Endometrium (tissue), 2 donors: ENCODE measurements around the gene MXI1.
"Not testable (repeated sequence)": the region's sequence is repeated elsewhere in the genome, so short reads cannot be mapped to it uniquely, and the experiment has no call there.

Experiments used
- FAIRE-seq: peaks from 2 replicates; lab custom pipeline; 2012; peaks lifted over from hg19 to GRCh38; lab: Jason Lieb, UNC
- donor health status: control.
- donor health status: control.

Gene MXI1

DNA sequence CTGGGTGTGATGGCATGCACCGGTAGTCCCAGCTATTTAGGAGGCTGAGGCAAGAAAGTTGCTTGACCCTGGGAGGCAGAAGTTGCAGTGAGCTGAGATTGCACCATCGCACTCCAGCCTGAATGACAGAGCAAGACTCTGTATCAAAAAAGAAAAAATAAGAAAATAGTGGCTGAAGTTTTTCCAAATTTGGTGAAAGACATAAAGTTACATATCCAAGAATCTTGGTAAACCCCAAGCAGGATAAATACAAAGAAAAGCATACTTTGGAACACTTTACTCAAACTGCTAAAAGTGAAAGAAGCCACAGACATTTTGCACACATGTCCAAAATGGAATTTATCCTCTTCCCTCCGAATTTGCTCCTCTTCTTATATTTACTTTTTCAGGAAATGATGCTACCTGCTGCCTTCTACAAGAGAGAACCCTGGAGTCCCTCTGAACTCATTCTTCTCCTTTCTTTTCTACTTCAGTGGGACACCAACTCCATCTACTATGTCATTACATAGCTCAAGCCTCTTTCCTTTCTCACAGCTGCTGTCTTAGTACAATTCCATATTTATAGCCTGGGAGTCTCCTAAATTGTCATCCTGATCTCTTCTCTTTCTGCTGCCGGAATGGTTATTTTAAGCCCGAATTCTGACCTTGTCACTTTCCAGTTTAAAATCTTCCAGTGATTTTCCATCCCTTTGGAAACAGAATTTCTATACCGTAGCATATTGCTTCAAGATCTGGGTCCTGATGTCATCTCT lies 114.6 kb downstream of the MXI1 start:
- no peak for FAIRE-seq

DNA sequence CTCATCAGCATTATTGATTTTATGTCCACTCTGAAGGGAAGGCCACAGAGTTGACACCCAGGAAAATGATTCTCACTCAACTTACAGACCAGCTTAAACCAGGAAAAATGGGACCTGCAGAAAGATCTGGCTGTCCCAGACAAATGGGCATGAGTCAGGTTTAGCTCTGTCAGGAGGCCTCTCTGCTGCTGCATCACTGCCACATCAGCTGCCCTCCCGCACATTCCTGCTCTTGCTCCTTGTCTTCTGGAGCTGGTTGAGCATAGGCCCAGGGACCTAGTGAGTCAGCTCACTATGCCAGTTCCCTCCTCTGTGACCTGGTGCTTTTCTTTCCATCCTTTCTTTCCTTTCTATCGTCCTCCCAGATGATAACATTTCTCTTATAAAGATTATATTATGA lies 116.1 kb downstream of the MXI1 start:
- no peak for FAIRE-seq

DNA sequence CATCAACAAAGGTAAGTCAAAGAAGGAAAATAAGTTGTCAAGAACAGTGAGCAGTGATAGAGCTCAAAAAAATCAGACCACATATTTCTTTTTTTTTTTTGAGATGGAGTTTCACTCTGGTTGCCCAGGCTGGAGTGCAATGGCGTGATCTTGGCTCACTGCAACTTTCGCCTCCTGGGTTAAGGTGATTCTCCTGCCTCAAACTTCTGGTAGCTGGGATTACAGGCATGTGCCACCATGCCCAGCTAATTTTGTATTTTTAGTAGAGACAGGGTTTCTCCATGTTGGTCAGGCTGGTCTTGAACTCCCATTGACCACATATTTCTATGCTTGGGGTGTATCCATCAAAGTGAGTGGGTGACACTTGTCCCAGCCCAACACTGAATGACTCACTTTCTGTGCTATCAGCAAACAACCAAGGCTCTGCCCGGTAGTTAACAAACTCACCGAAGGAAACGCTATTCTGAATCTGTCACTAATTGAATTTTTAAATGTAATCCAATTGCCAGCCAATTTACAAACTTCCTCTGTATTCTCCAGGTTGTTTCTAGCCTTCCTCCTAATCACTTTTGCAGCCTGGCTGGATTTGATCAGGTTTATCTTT lies 116.9 kb downstream of the MXI1 start:
- no peak for FAIRE-seq

DNA sequence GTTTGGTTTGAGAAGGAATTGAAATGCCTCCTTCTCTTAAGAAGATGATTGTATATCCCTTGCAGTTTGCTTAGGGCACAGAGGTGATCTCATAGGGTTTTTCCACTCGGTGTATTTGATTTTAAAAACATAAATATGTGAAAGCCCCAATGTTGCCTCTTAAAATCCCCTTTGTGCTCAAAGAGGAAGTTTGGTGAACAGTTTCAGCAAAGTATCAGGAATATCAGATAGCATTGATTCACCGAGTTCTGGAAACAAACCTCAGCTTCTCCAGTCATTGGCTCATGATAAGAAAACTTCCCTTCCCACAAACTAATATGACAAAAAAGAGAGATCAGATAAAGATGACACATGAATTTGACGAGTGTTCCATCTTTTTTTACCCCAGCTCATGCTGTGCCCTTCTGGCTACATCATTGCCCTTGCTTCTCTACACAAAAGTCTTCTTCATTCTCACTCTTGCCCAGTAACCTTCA lies 117.4 kb downstream of the MXI1 start:
- FAIRE-seq = no peak

DNA sequence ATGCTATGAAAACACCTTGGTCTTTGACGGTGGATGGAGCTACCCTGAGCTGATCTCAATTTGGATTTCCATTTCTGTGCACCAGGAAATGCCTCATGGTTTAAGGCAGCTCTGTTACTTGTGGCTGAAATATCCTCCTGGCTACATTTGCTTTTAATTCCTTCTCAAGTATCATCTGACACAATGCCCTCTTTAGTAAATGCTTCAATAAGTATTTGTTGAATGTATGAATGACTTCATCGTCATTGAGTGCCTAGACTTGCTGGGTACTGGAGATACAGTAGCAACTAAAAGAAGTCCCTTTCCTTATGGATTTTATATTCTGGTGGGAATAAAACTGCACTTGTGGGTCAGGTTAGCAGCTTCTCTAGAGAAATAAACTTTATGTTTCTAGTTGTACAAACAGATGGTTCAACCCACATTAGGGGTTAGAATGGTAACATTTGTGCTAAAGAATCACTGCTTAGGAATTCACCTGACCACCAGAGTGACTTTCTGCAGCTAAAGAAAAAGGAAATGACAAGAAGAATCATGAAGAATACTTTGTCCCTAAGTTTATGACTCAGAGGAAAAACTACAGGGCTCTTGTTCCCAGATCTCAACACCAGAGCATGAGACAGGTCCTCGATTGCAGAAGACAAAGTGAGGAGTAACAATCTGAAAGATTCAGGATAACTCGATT lies 119.1 kb downstream of the MXI1 start:
- FAIRE-seq = no peak

DNA sequence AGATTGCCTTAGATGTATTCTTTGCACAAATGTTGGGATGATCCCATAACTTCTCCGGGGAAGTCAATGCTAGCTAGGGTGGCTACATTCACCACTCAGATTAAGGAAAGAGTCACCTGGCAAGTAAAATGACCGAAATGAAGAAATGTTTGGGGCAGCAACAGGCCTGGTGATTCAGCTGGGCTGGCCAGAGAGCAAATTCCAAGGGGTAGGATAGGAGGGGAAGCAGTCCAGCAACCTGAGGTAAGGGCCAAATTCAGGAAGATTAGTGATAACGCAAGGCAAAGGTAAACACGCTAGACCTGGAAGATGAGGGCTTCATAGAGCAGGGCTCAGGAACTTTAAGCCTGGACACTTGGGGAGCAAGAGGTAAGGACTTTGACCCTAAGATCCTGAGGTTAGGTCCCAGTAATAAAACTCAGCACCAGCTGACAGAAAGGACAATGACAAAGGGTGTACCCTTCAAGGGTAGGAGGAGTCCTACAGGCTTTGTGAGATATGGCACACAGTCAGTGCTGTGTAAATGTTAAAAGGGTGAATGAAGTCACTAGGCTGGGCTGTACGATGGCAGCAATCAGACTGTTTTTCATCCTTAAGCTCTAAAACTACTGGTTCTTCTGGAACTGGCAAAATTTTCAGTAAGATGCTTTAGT lies 120.0 kb downstream of the MXI1 start:
- no peak for FAIRE-seq

DNA sequence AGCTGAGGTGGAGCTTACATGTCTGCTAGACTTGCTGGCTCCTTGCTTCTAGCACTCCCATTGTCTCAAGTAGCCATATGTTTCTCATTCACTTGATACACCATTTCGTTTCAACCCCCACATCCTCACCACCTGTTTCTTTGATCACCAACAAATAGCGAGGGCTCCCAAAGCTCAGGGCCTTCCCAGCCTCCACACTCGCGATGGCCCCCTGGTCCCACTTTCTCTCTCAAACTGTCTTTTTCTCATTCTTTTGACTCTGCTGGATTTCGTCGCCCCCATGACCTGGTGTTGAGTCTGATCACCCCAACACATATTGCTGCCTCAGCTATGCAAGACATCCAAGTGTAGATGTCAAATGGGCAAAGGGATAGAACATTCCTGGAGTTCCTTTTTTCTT lies 123.3 kb downstream of the MXI1 start:
- no peak for FAIRE-seq

DNA sequence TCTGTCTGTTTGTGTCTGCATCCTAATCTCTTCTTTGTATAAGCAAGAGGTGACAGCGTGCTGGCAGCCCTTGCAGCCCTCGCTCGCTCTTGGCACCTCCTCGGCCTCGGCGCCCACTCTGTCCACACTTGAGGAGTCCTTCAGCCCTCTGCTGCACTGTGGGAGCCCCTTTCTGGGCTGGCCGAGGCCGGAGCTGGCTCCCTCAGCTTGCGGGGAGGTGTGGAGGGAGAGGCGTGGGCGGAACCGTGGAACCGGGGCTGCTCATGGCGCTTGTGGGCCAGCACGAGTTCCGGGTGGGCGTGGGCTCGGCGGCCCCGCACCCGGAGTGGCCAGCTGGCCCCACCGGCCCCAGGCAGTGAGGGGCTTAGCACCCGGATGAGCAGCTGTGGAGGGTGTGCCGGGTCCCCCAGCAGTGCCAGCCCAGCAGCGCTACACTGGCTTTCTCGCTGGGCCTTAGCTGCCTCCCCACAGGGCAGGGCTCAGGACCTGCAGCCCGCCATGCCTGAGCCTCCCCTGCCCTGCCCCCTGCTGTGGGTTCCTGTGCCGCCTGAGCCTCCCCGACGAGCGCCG lies 123.9 kb downstream of the MXI1 start:
- not testable (repeated sequence) for FAIRE-seq

DNA sequence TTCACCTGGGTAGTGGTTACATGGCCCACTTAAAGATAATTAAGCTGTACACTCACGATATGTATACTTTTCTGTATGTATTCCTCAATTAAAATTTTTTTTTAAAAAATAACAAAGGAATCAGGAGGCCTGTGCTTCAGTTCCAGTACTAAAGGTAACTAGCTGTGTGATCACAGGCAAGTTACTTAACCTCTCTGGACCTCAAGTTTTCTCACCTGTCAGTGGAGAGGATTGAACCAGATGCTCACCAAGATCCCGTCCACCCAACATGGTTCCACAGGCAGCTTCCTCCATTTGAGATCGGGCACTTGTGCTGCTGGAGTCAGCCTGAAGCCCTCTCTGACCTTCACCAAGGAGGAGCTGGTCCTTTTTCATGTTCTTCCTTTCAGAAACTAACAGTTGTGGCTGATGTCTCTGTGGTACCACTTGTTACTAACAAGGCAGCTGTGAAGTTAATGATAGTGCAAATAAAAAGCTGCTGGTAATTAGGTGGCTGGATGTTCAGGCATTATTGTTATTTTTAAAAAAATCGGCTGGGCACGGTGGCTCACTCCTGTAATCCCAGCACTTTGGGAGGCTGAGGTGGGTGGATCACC lies 126.8 kb downstream of the MXI1 start:
- FAIRE-seq = no peak

DNA sequence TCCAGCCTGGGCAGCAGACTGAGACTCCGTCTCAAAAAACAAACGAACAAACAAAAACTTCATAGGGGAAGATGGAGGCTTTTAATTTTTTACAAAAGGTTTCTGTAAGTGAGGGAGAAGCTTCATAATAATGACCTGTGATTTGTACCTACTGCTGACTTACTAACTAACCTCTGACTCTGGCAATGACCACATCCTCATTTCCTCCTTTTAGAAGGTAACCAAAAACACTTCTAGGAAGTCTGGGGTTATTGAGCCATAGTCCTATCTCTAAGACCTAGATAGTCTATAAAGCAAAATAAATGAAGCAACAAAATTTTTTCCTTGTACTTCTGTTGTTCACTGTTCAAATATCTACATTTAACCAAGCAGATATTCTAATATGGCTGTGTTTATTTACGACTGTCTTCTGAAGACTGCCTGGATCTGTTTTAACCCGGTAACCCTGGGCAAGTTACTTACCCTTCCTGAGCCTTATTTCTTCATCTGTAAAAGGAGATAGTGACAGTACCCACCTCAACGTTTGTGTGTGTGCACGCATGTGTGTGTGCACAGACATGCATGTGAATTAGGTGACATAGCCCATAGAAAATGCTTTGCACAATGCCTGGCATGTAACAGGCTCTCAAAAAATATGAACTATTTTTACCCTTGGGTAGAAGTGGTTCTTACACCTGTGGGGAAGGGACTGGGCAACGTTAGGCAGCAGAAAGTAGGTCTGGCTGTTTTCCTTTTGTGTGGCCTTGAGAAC lies 128.1 kb downstream of the MXI1 start:
- FAIRE-seq = no peak

DNA sequence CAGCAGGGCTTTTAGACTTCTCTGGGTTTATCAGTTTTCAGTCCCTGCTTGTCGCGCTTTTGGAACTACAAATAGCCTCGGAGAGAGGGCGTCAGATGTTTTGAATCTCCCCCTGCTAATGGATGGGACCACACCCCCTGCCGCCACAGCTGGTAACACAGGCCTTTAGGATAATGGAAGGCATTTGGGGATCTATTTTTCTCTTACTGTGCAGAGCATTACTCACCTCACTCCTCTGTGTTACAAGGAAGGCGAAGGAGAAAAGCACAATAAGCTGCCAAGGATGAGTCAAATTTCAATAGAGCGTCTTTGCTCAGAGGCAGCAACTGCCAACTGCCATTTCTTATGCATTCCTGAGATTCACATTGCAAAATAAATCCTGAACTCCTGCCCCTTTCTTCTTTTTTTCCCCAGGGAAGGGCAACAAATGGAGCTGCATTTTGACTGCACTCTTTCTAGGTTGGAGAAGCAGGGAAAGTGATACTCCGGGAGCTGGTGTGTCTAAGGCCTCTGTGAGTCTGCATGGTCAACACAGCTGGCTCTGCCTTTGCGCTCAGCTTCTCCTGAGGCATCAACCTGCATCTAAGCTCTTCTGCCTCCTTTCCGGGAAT lies 128.8 kb downstream of the MXI1 start:
- no peak for FAIRE-seq
